GM23248 (cell line): ENCODE data around the gene ATL3.

Experiments
- EZH2 ChIP-seq: fragments of 200-600 bp; sonication (generic); IDR thresholded peaks from 2 replicates; pipeline ENCODE4 v1.6.1; 2018; ENCODE audit warnings: antibody characterized with exemption, mild to moderate bottlenecking; ENCODE audit not compliant: insufficient read depth, poor library complexity, severe bottlenecking
- EZH2phosphoT487 ChIP-seq: fragments of 200-600 bp; sonication (generic); IDR thresholded peaks from 2 replicates; pipeline ENCODE4 v1.6.1; 2018; ENCODE audit warnings: antibody characterized with exemption, moderate library complexity, mild to moderate bottlenecking, low read depth; ENCODE audit not compliant: insufficient read depth

- TF ChIP-seq EZH2, result no peak
- TF ChIP-seq EZH2phosphoT487, result no peak
Observed at GRCh38 chr11:63708764-63709163, 37.6 kb upstream of the ATL3 start.
